GM12878 (cell line): ENCODE results near the gene ABTB1.

Experiments used
- HDGF ChIP-seq: fragments of 450-650 bp; IDR thresholded peaks from 2 replicates; pipeline ENCODE4 v1.6.1; 2016; ENCODE audit warnings: antibody characterized with exemption
- POLR2A ChIP-seq: IDR thresholded peaks from 2 replicates; pipeline ENCODE4 v1.6.1; 2011; ENCODE audit warnings: low read depth, mild to moderate bottlenecking, low read length
- SRF ChIP-seq, 2 experiments: IDR thresholded peaks; 2 replicates each; pipeline ENCODE4 v1.6.1; 2011; ENCODE audit warnings: low read depth in 2 of 2, low read length in 2 of 2, mild to moderate bottlenecking in 1 of 2, moderate library complexity in 1 of 2

GRCh38 chr3:127706312-127706711 is 33.6 kb downstream of the ABTB1 start:
- no peak for TF ChIP-seq HDGF
- TF ChIP-seq POLR2A, result no peak
- no peak for TF ChIP-seq SRF (IDR thresholded peaks at IDR 0.05; ENCODE audit: low read depth in 2 of 2, low read length in 2 of 2)
